Rectal smooth muscle tissue (tissue), 1 donor: Measurements from ENCODE around the gene ADAMTS4.
"Not testable (repeated sequence)": the region's sequence is repeated elsewhere in the genome, so short reads cannot be mapped to it uniquely, and the experiment has no call there.

Experiments used
- H3K27ac ChIP-seq: one replicate; pipeline ENCODE4 v1.7.0; 2013; ENCODE audit warnings: low read depth, low read length, inconsistent platforms
- H3K27me3 ChIP-seq: one replicate; pipeline ENCODE4 v1.7.0; 2013; ENCODE audit warnings: low read length; ENCODE audit not compliant: control insufficient read depth, insufficient read depth
- H3K36me3 ChIP-seq: one replicate; pipeline ENCODE4 v1.7.0; 2013; ENCODE audit warnings: low read length; ENCODE audit not compliant: control insufficient read depth, insufficient read depth
- H3K4me1 ChIP-seq: one replicate; pipeline ENCODE4 v1.7.0; 2013; ENCODE audit warnings: low read length; ENCODE audit not compliant: control insufficient read depth, insufficient read depth
- H3K4me3 ChIP-seq: one replicate; pipeline ENCODE4 v1.7.0; 2013; ENCODE audit warnings: low read length
- H3K9ac ChIP-seq: one replicate; pipeline ENCODE4 v1.7.0; 2013; ENCODE audit warnings: low read length

The ADAMTS4 gene

GRCh38 chr1:161226320-161226711 is 27.5 kb upstream of the ADAMTS4 start:
- H3K9ac ChIP-seq: peak overlapping the region; percentile 68
- H3K4me1 ChIP-seq: peaks cover 15% of the 10 kb centered on the region
- peak overlapping the region; percentile 99 for H3K4me3 ChIP-seq
- peaks cover 14% of the 10 kb centered on the region for H3K36me3 ChIP-seq
- H3K27me3 ChIP-seq: no peaks in the 10 kb centered on the region
- peak overlapping the region; percentile 86 for H3K27ac ChIP-seq

GRCh38 chr1:161225534-161226319 is 26.9 kb upstream of the ADAMTS4 start, which contains the start of gene TOMM40L:
Gene TOMM40L (plus strand): TSS chr1:161226060. CDS start chr1:161226490, 430 bp downstream.
- peak within 1 kb of the TSS; percentile 68 for H3K9ac ChIP-seq
- H3K36me3 ChIP-seq: peaks cover 14% of the 10 kb centered on the region
- no peaks in the 10 kb centered on the region for H3K27me3 ChIP-seq
- H3K4me3 ChIP-seq: peak within 1 kb of the TSS; percentile 99
- peak within 1 kb of the TSS; percentile 86 for H3K27ac ChIP-seq
- H3K4me1 ChIP-seq: peaks cover 15% of the 10 kb centered on the region

GRCh38 chr1:161225178-161225533 is 26.3 kb upstream of the ADAMTS4 start:
- Histone ChIP-seq H3K36me3 (peaks cover 14% of the 10 kb centered on the region), H3K4me1 (peaks cover 15% of the 10 kb centered on the region), H3K4me3 (peak overlapping the region; percentile 5), H3K27ac (peak overlapping the region; percentile 74), H3K27me3 (no peaks in the 10 kb centered on the region), H3K9ac (no peak overlapping the region)

GRCh38 chr1:161224695-161225087 is 25.8 kb upstream of the ADAMTS4 start:
- not testable (repeated sequence) for H3K4me3 ChIP-seq, H3K27me3 ChIP-seq, H3K27ac ChIP-seq, H3K9ac ChIP-seq
- Histone ChIP-seq H3K36me3 (peaks cover 12% of the 10 kb centered on the region), H3K4me1 (peaks cover 15% of the 10 kb centered on the region)

GRCh38 chr1:161223805-161224694 is 25.2 kb upstream of the ADAMTS4 start:
- Histone ChIP-seq H3K4me3 (no peak overlapping the region), H3K4me1 (peaks cover 15% of the 10 kb centered on the region), H3K27ac (no peak overlapping the region), H3K36me3 (peaks cover 9% of the 10 kb centered on the region), H3K9ac (no peak overlapping the region), H3K27me3 (no peaks in the 10 kb centered on the region)

- no peak overlapping the region for H3K9ac ChIP-seq
- no peak overlapping the region for H3K27ac ChIP-seq
- H3K27me3 ChIP-seq: no peaks in the 10 kb centered on the region
- no peak overlapping the region for H3K4me3 ChIP-seq
- peaks cover 9% of the 10 kb centered on the region for H3K4me1 ChIP-seq
- no peaks in the 10 kb centered on the region for H3K36me3 ChIP-seq
Observed at GRCh38 chr1:161222175-161223019, 23.5 kb upstream of the ADAMTS4 start.

GRCh38 chr1:161220002-161220401 is 21.1 kb upstream of the ADAMTS4 start:
- H3K4me1 ChIP-seq: no peaks in the 10 kb centered on the region

GRCh38 chr1:161219078-161219892 is 20.4 kb upstream of the ADAMTS4 start:
- Histone ChIP-seq H3K4me3 (no peak overlapping the region), H3K27me3 (no peaks in the 10 kb centered on the region), H3K27ac (no peak overlapping the region), H3K9ac (no peak overlapping the region), H3K4me1 (no peaks in the 10 kb centered on the region), H3K36me3 (peaks cover 2% of the 10 kb centered on the region)

More at GRCh38 chr1:161220002-161220401, 21.1 kb upstream of the ADAMTS4 start:
- H3K4me3 ChIP-seq: no peak overlapping the region
- no peaks in the 10 kb centered on the region for H3K27me3 ChIP-seq
- H3K36me3 ChIP-seq: no peaks in the 10 kb centered on the region
- no peak overlapping the region for H3K9ac ChIP-seq
- H3K27ac ChIP-seq: no peak overlapping the region

GRCh38 chr1:161218301-161219077 is 19.6 kb upstream of the ADAMTS4 start:
- Histone ChIP-seq H3K27me3 (no peaks in the 10 kb centered on the region), H3K4me1 (no peaks in the 10 kb centered on the region), H3K36me3 (peaks cover 10% of the 10 kb centered on the region), H3K9ac (no peak overlapping the region), H3K27ac (no peak overlapping the region), H3K4me3 (no peak overlapping the region)

- Histone ChIP-seq H3K27ac (no peak overlapping the region), H3K9ac (no peak overlapping the region), H3K36me3 (peaks cover 17% of the 10 kb centered on the region), H3K4me1 (no peaks in the 10 kb centered on the region), H3K4me3 (no peak overlapping the region), H3K27me3 (no peaks in the 10 kb centered on the region)
Observed at GRCh38 chr1:161217831-161218230, 19.0 kb upstream of the ADAMTS4 start.
